Measurements from ENCODE around the gene SULT1A3. TPM values are rescaled to one million over a fixed set of nuclear protein-coding genes. Genes with fewer than 3 reads are reported as not detected.
"Not testable (repeated sequence)": the region's sequence is repeated elsewhere in the genome, so short reads cannot be mapped to it uniquely, and the experiment has no call there.

Gene SULT1A3
- total RNA-seq, 2 experiments from 2014 or later, result 11.6 to 12.7 TPM

- ChIA-PET CTCF (interaction anchor here (0.8 to 6.3 kb wide), 5 partner anchors 43 to 232 kb away, joined by 3 to 41 read pairs (median 6); partner anchors contain the start of genes MAPK3 and TBX6), POLR2A (interaction anchor here (0.6 to 5.7 kb wide), 7 partner anchors 56 to 286 kb away, joined by 3 to 38 read pairs (median 3); partner anchors contain the start of genes ITGAL and TBX6)
Observed at GRCh38 chr16:30185683-30186421, 13.2 kb upstream of the SULT1A3 start.

DNA sequence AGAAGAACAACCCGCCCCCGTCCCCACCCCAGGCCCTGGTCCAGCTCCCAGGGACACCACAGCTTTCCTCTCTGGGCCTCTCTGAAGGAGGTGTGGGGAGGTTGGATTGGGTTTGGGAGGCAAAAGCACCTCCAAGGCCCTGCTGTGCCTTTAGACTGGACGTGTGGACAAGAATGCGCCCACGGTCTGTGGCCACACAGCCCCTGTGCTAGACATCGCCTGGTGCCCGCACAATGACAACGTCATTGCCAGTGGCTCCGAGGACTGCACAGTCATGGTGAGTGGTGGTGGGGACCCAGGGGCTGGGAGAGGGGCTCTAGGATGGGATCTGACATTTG is 12.6 kb upstream of the SULT1A3 start:
- CTCF ChIA-PET, result interaction anchor here (0.8 to 6.3 kb wide), 5 partner anchors 43 to 507 kb away, joined by 3 to 41 read pairs (median 6); partner anchors contain the start of genes MAPK3 and TBX6

GRCh38 chr16:30186782-30187555 is 12.1 kb upstream of the SULT1A3 start:
- ChIA-PET CTCF (interaction anchor here (0.8 to 6.3 kb wide), 6 partner anchors 34 to 507 kb away, joined by 3 to 41 read pairs (median 3); partner anchors contain the start of genes ALDOA, MAPK3 and TBX6), POLR2A (interaction anchor here (5.7 kb wide), 1 partner anchor 94 kb away, joined by 38 read pairs; the partner anchor contains the start of gene TBX6)

More for the DNA sequence above, 12.6 kb upstream of the SULT1A3 start:
- POLR2A ChIA-PET, result interaction anchor here (0.9 to 5.7 kb wide), 5 partner anchors 63 to 285 kb away, joined by 3 to 38 read pairs (median 3); partner anchors contain the start of genes ITGAL and TBX6

GRCh38 chr16:30187556-30187865 is 11.5 kb upstream of the SULT1A3 start:
- CTCF ChIA-PET, result interaction anchor here (0.8 to 6.3 kb wide), 5 partner anchors 35 to 222 kb away, joined by 3 to 41 read pairs (median 3); partner anchors contain the start of genes ALDOA, MAPK3 and TBX6
- POLR2A ChIA-PET, result interaction anchor here (5.7 kb wide), 1 partner anchor 95 kb away, joined by 38 read pairs; the partner anchor contains the start of gene TBX6

- CTCF ChIA-PET, result interaction anchor here (0.6 to 2.3 kb wide), 5 partner anchors 35 to 221 kb away, joined by 3 to 6 read pairs (median 3); partner anchors contain the start of genes ALDOA and MAPK3
- POLR2A ChIA-PET, result interaction anchor here (5.7 kb wide), 1 partner anchor 95 kb away, joined by 38 read pairs; the partner anchor contains the start of gene TBX6
Observed at GRCh38 chr16:30187971-30188561, 11.0 kb upstream of the SULT1A3 start.

- POLR2A ChIA-PET, CTCF ChIA-PET: not testable (repeated sequence)
Observed at GRCh38 chr16:30191158-30191557, 7.9 kb upstream of the SULT1A3 start.

GRCh38 chr16:30193098-30193497 is 6.0 kb upstream of the SULT1A3 start:
- POLR2A ChIA-PET, CTCF ChIA-PET: not testable (repeated sequence)

DNA sequence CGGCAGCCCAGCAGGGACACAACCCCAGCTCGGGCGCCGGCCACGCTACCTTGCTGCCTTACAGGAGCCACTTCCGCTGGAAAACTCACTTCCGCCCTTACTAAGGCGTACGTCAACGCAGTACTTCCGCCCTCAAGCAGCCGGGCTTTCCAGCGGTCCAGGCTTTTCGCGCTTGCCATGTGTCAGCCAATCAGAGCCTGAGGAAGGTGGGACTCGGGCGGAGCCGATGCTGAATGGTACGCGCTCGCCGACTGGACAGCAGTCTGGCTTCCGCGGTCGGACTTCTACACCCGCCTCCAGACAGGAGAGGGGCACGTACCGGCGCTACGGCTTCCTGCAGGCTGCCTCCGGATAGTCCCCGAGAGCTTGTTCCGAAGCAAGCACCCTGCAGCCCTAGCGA is 5.4 kb upstream of the SULT1A3 start, which contains the start of the genes BOLA2B and SLX1A:
Gene BOLA2B (minus strand): TSS at position 52 of the 400 bp plus-strand sequence. CDS start 71 bp downstream, outside the sequence.
Gene SLX1A (plus strand): TSS at position 261 of the 400 bp plus-strand sequence. CDS start 210 bp downstream, outside the sequence.
- POLR2A ChIA-PET, CTCF ChIA-PET: not testable (repeated sequence)

DNA sequence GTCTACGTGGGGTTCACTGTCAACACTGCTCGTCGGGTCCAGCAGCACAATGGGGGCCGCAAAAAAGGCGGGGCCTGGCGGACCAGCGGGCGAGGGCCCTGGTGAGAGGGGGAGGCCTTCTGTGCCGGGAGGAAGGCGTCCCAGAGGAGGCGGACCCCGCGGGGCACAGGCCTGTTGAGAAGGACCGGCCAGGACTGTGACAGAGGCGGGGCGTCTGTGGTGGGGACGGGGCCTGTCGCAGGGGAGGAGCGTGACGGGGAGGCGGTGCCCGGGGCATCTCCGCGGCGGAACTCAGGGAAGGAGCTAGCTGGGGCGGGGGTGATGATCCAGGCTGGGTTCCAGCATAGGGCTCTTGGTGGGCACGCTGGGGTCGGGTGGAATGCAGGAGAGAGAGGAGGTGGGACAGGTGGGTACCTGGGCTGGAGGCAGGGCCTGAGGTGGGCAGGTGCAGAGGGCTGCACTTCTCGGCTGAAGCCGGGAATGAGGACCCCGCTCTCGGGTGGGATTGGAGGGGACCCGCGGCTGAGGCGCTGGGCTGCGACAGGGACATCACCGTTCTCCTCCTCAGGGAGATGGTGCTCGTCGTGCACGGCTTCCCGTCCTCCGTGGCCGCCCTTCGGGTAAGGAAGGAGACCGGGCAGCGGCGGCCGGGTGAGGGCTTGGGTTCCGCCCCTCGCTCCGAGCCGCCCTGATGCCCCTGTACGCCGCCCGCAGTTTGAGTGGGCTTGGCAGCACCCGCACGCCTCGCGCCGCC is 4.7 kb upstream of the SULT1A3 start:
- POLR2A ChIA-PET, CTCF ChIA-PET: not testable (repeated sequence)

GRCh38 chr16:30197001-30197400 is 2.1 kb upstream of the SULT1A3 start:
- POLR2A ChIA-PET, CTCF ChIA-PET: not testable (repeated sequence)

- POLR2A ChIA-PET, CTCF ChIA-PET: not testable (repeated sequence)
Observed at GRCh38 chr16:30199608-30200343, 721 bp downstream of the SULT1A3 start.

DNA sequence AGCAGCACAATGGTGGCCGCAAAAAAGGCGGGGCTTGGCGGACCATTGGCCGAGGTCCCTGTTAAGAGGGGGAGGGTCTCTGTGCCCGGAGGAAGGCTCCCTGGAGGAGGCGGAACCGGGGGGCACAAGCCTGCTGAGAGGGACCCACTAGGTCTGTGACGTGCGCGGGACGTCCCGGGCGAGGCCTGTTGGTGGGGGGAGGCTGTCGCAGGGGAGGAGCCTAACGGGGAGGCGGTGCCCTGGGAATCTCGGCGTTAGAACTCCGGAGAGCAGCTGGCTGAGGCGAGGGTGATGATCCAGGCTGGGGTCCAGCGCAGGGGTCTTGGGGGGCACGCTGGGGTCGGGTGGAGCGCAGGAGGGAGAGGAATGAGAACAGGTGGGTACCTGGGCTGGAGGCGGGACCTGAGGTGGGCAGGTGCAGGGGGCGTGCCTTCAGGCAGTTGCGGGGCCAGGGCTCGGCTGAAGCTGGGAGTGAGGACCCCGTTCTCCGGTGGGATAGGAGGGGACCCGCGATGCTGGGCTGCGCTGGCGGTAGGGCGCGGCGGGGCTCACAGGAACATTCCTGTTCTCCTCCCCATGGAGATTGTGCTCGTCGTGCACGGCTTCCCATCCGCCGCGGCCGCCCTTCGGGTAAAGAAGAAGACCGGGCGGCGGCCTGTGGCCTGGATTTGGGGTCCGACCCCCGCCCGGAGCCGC is 6.6 kb downstream of the SULT1A3 start:
- POLR2A ChIA-PET, CTCF ChIA-PET: not testable (repeated sequence)

- CTCF ChIA-PET, POLR2A ChIA-PET: not testable (repeated sequence)
Observed at GRCh38 chr16:30206252-30206651, 7.2 kb downstream of the SULT1A3 start.

- CTCF ChIA-PET, POLR2A ChIA-PET: not testable (repeated sequence)
Observed at GRCh38 chr16:30207063-30207704, 8.1 kb downstream of the SULT1A3 start.

GRCh38 chr16:30209032-30209431 is 10.0 kb downstream of the SULT1A3 start:
- CTCF ChIA-PET, POLR2A ChIA-PET: not testable (repeated sequence)

DNA sequence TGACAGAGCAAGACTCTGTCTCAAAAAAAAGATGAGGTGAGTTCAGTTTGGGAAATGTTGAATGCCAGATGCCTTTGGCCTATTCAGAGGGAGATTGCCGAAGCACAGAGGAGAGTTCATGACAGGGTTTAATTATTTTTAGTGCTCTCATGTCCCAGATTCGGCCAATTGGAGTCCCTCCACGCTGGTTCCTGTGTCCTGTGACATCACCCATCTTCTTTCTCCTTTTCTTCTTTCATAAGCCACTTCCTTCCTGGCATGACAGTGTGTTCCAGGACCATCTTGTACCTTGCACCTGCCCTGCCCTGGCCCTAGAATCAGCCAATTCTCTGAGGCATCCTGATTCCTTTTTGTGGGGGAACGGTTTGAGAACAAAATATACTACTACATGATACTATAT is 12.4 kb downstream of the SULT1A3 start:
- CTCF ChIA-PET, POLR2A ChIA-PET: not testable (repeated sequence)

- CTCF ChIA-PET, POLR2A ChIA-PET: not testable (repeated sequence)
Observed at GRCh38 chr16:30217082-30217481, 18.0 kb downstream of the SULT1A3 start.
